C4-2B (cell line): ENCODE results near the gene ARMC2.

Experiments
- ZFX ChIP-seq: fragments of 450-650 bp; IDR thresholded peaks from 2 replicates; pipeline ENCODE4 v1.6.1; 2017
- TF ChIP-seq, protein P1 (sequence below): fragments of 450-650 bp; conservative IDR thresholded peaks from 2 replicates; pipeline ENCODE4 v1.5.1; 2017; ENCODE audit warnings: mild to moderate bottlenecking

DNA sequence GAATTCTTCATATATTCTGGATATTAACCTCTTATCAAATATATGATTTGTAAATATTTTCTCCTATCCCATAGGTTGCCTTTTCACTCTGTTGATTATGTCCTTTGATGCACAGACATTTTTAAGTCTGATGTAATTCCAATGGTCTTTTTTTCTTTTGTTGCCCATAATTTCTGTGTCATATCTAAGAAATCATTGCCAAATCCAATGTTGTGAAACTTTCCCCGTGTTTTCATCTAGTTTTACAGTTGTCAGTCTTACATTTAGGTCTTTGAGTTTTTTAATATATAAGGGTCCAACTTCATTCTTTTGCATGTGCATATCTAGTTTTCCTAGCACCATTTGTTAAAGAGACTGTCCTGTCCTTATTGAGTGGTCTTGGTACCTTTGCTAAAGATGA is 134.9 kb downstream of the ARMC2 start:
- TF ChIP-seq, protein P1, sequence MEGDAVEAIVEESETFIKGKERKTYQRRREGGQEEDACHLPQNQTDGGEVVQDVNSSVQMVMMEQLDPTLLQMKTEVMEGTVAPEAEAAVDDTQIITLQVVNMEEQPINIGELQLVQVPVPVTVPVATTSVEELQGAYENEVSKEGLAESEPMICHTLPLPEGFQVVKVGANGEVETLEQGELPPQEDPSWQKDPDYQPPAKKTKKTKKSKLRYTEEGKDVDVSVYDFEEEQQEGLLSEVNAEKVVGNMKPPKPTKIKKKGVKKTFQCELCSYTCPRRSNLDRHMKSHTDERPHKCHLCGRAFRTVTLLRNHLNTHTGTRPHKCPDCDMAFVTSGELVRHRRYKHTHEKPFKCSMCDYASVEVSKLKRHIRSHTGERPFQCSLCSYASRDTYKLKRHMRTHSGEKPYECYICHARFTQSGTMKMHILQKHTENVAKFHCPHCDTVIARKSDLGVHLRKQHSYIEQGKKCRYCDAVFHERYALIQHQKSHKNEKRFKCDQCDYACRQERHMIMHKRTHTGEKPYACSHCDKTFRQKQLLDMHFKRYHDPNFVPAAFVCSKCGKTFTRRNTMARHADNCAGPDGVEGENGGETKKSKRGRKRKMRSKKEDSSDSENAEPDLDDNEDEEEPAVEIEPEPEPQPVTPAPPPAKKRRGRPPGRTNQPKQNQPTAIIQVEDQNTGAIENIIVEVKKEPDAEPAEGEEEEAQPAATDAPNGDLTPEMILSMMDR, result no peak
- no peak for TF ChIP-seq ZFX
